Parietal lobe (tissue), 2 donors: ENCODE measurements around the gene KDM5B. TPM values are rescaled to one million over a fixed set of nuclear protein-coding genes. Genes with fewer than 3 reads are reported as not detected.

Experiments
- small RNA-seq: library from RNA; depleted of rRNA; stranded (forward); fragments of <200 nt; gene quantifications from one replicate; pipeline ENCODE3, GENCODE V24; 2014; ENCODE audit warnings: low replicate concordance
- total RNA-seq: library from RNA; depleted of rRNA; stranded (reverse); fragments of >200 nt; gene quantifications from one replicate; pipeline ENCODE4 v1.2.3, GENCODE V29; 2014

The KDM5B gene
- total RNA-seq, result 319 TPM

GRCh38 chr1:202807926-202808757 is at the start of gene KDM5B:
Gene KDM5B, minus strand, starts transcription at chr1:202808421. Its CDS starts 116 bp downstream, at chr1:202808305.

GRCh38 chr1:202810615-202811295 is 2.5 kb upstream of the KDM5B start, which contains the start of gene PCAT6:
Gene PCAT6, plus strand, starts transcription at chr1:202810954.

GRCh38 chr1:202710070-202711045 is 97.9 kb downstream of the KDM5B start, which contains the start of gene SYT2:
Gene SYT2, minus strand, starts transcription at chr1:202710454. Its CDS starts 104,682 bp downstream, at chr1:202605772.

Small RNAs within 50 kb of the gene (small RNA-seq; reads per million reads assigned to genes)
- not detected for gene AC098934.3

Other genes starting within 250 kb of the KDM5B start
- gene SYT2, start 98.0 kb downstream of the KDM5B start, total RNA-seq, result 1.6 TPM
- not detected for gene PCAT6, start 2.5 kb upstream of the KDM5B start, total RNA-seq
- gene RABIF, start 80.7 kb upstream of the KDM5B start, total RNA-seq, result 15.3 TPM
- gene KLHL12, start 118.8 kb upstream of the KDM5B start, total RNA-seq, result 35.1 TPM
- 39.1 TPM for gene ADIPOR1, start 149.9 kb upstream of the KDM5B start, total RNA-seq
- gene CYB5R1, start 158.8 kb upstream of the KDM5B start, total RNA-seq, result 25.7 TPM
- gene TMEM183A, start 199.0 kb upstream of the KDM5B start, total RNA-seq, result 115 TPM
- gene PPFIA4, start 218.1 kb upstream of the KDM5B start, total RNA-seq, result 44.1 TPM